Stimulated activated CD8-positive, alpha-beta memory T cell treated with anti-CD3 and anti-CD28 coated beads, Interleukin-15, amount 100 ng/mL, for 1 hour (primary cell): Measurements from ENCODE around the gene ATAD3C.
"Not testable (repeated sequence)": the region's sequence is repeated elsewhere in the genome, so short reads cannot be mapped to it uniquely, and the experiment has no call there.

Source experiments
- DNase-seq: peaks from one replicate; pipeline ENCODE4 v3.0.0-alpha.2; 2020; ENCODE audit warnings: low read depth

ATAD3C gene

GRCh38 chr1:1449099-1449739 lies at the start of gene ATAD3C:
Gene ATAD3C, plus strand, starts transcription at chr1:1449689. Its CDS starts 995 bp downstream, at chr1:1450684.
- DNase-seq: no peak

DNA sequence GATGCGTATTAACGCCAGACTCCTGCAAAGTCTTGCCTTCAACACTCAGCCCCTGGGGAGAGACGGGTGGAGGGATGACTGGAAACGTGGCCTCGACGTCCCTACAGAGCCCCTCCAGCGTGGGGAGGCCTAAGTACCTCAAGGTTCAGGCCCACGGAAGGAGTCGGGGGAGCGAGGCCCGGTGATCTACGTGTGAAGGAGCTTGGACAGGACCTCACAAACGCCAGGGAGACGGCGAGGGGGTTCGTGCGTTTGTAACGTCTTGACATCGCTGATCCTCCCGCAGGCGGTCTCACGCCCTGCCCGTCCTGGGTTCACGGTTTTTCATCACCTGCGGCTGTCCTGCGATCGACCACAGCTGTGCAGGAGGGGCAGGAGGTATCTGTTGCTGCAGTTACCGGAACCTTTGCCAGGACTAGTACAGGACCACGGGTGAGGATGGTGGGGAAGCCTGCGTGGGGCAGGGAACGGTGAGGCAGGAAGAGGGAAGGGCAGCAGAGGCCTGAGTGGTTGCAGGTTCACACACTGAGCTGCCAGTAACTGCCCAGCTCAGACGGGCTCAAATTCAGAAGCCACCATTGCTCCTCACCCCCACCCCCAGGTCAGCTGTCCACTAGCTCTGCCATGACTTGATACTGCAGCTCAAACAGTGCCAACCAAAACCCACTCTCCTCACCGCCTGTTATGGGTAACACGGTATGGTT lies 49.5 kb upstream of the ATAD3C start:
- DNase-seq: no peak

GRCh38 chr1:1400576-1401456 lies 48.7 kb upstream of the ATAD3C start:
- DNase-seq: no peak

DNA sequence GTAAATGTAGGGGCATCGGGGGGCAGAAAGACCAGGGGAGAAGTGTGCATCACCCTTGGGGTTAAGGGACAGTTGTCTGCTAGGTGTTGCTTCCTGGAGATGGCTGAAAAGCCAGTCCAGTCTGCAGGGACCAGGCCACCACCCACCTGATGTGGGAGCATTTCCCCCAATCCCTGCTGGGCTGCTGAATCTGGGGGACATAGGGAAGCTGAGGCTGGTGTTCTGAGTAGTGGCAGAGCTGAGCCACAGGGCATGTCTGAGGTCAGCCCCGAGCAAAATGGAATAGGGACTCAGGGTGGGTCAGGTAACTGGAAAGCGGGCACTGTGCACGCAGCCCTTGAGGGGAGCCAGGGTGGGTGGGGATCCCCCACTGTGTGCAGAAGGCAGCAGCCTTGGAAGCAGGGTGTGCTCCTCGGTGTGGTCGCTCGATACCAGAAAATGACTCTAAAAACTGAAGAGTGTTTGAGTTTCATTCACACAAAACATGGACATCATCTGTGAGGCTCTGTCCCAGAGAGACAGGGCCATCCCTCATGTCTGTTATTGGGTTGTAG lies 48.0 kb upstream of the ATAD3C start:
- no peak for DNase-seq

GRCh38 chr1:1402072-1402900 lies 47.2 kb upstream of the ATAD3C start:
- DNase-seq: no peak

GRCh38 chr1:1402901-1403392 lies 46.5 kb upstream of the ATAD3C start:
- not testable (repeated sequence) for DNase-seq

GRCh38 chr1:1403653-1404052 lies 45.8 kb upstream of the ATAD3C start:
- DNase-seq: no peak

- DNase-seq: no peak
These were observed 43.2 kb upstream of the ATAD3C start for GRCh38 chr1:1406101-1406820.

DNA sequence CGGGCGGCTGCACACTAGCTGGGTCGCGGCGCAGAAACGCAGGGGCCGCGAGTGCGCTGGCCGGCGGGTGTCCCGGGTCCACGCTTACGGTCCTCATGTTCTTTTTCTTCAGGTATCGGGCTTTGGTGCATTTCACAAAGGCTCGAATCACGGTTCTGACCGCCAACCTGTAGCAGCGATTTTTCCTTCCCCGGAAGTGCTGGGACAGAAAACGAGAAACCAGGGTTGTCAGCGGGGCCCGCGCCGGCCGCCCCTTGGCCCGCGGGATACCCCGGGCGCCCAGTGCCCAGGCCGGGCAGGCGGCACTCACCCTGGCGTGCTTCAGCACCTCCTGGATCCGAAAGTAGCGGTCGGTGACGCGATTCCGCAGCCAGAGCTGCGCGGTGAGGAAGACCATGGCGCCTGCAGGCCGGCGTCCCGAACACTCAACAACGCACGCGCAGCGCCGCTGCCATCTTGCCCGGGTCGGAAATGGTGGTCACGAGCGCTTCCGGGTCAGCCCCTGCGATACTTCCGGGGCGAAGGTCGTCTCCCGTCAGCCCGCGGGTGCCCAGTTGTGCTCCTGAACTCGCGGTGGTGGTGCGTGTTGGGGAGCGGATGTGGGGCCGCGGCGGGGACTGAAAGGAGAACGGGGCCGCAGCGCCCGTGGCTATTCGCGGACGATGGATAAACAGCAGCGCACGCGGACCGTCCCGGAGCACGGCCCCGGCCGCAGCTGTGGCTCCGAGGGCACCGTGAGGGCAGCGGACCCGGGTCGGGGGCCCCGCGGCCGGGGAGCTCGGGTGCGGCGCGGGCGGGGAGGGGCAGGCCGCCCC lies 42.5 kb upstream of the ATAD3C start, which contains the start of gene MRPL20:
TSS of gene MRPL20 (minus strand) at position 473 of the 815 bp plus-strand sequence. CDS start at position 397, 76 bp downstream.
- peak; percentile 89 for DNase-seq

DNA sequence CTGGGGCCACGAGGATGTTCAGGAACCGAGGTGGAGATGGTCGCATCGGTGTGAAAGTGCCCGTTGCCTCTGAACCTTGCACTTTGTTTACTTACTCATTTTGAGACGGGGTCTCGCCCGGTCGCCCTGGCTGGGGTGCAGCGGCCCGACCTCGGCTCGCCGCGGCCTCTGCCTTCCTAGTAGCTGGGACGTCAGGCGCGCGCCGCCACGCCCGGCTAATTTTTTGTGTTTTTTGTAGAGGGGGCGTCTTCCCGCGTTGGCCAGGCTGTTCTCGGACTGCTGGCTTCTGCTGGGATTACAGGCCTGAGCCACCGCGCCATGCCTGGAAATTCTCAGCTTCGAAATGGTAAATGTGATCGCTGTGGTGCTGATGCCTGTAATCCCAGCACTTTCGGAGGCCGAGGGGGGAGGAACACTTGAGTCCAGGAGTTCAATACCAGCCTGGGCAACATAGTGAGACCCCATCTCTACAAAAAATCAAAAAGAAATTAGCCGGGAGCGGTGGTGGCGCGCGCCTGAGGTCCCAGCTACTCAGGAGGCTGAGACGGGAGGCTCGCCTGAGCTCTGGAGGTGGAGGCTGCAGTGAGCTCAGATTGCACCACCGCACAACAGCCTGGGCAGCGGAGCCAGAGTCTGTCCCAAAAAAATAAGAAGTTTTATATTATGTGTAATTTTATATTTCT lies 41.7 kb upstream of the ATAD3C start:
- DNase-seq: no peak

- DNase-seq: not testable (repeated sequence)
These were observed 39.3 kb upstream of the ATAD3C start for GRCh38 chr1:1410238-1410637.

- no peak for DNase-seq
These were observed 37.9 kb upstream of the ATAD3C start for GRCh38 chr1:1411626-1412025.

- DNase-seq: not testable (repeated sequence)
These were observed 37.1 kb upstream of the ATAD3C start for GRCh38 chr1:1412311-1412902.

GRCh38 chr1:1415751-1416150 lies 33.7 kb upstream of the ATAD3C start:
- no peak for DNase-seq

DNA sequence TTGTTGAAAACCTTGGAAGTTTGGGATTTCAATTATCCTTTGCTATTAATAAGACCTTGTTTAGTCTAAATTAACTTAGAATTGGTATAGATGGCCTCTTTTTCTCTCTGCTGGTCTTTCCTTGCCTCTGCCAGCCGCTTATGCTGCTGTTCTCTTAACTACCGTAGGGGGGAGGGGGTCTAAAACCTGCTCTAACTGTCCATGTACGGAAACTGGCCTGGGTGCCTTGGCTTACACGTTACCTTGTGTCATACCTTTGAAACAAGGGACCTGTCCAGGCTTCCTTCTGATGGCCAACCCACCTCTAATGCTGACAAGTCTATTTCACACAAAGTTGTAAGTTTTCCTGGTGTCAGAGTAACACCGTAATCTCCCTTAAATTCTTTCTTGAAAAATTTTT lies 32.1 kb upstream of the ATAD3C start:
- not testable (repeated sequence) for DNase-seq

- not testable (repeated sequence) for DNase-seq
These were observed 31.5 kb upstream of the ATAD3C start for GRCh38 chr1:1417825-1418463.

GRCh38 chr1:1418464-1419362 lies 30.8 kb upstream of the ATAD3C start:
- DNase-seq: no peak
